H1 (cell line): ENCODE results near the gene RNF214. TPM values are rescaled to one million over a fixed set of nuclear protein-coding genes. Genes with fewer than 3 reads are reported as not detected.
A peak's percentile ranks its signal among the peaks of the same experiment; 100 is the strongest.

Experiments used
- CTCF ChIA-PET: fragments of 300-600 bp; sonication (Branson Sonifier 250); formaldehyde crosslinking; loops from one replicate; lab custom pipeline; 2021; ENCODE audit not compliant: partially characterized antibody; lab: Charles Lee
- POLR2A ChIA-PET: fragments of 300-600 bp; sonication (Branson Sonifier 250); formaldehyde crosslinking; loops from one replicate; lab custom pipeline; 2021; ENCODE audit warnings: inconsistent platforms; ENCODE audit not compliant: partially characterized antibody; lab: Charles Lee
- DNase-seq, 2 experiments: peaks; one replicate each; pipeline versions ENCODE4 v3.0.0 to v3.0.0-alpha.2; 2010 to 2022; ENCODE audit warnings: low spot score in 2 of 2, low read depth in 1 of 2, mixed read lengths in 1 of 2
- FAIRE-seq: peaks from 2 replicates; lab custom pipeline; 2011; peaks lifted over from hg19 to GRCh38; lab: Jason Lieb, UNC
- H2AFZ ChIP-seq: 2 replicates; pipeline ENCODE4 v1.8.1; 2012; ENCODE audit warnings: low read length, inconsistent platforms
- H2AK5ac ChIP-seq: 2 replicates; pipeline ENCODE4 v1.6.1; 2013; ENCODE audit warnings: low read depth, low read length
- H2BK120ac ChIP-seq: replicated peaks from 2 replicates; pipeline ENCODE3; 2013; ENCODE audit warnings: low read depth, low read length, inconsistent platforms
- H2BK12ac ChIP-seq: 2 replicates; pipeline ENCODE4 v1.6.1; 2013; ENCODE audit warnings: low read depth, low read length
- H2BK15ac ChIP-seq: 2 replicates; pipeline ENCODE4 v1.6.1; 2013; ENCODE audit warnings: low read length
- H2BK20ac ChIP-seq: 2 replicates; pipeline ENCODE4 v1.6.1; 2013; ENCODE audit warnings: low read length
- H2BK5ac ChIP-seq: 2 replicates; pipeline ENCODE4 v1.6.1; 2013; ENCODE audit warnings: low read depth, low read length
- H3K14ac ChIP-seq: 2 replicates; pipeline ENCODE4 v1.6.1; 2013; ENCODE audit warnings: inconsistent platforms; ENCODE audit not compliant: insufficient read length
- H3K18ac ChIP-seq: 2 replicates; pipeline ENCODE4 v1.6.1; 2013; ENCODE audit warnings: low read length; ENCODE audit errors: extremely low read depth
- H3K23ac ChIP-seq: 2 replicates; pipeline ENCODE4 v1.6.1; 2013; ENCODE audit warnings: inconsistent platforms; ENCODE audit not compliant: insufficient read length
- H3K23me2 ChIP-seq: 2 replicates; pipeline ENCODE4 v1.6.1; 2013; ENCODE audit warnings: low read depth, low read length
- H3K27ac ChIP-seq: 2 replicates; pipeline ENCODE4 v1.6.1; 2011; ENCODE audit warnings: low read depth, low read length, inconsistent platforms
- H3K27me3 ChIP-seq, 4 experiments: replicated peaks in 1 of 4; 1 replicate in 1 of 4; 2 replicates in 3 of 4; pipeline versions ENCODE4 v1.6.1 to v1.8.1; 2011 to 2013; ENCODE audit warnings: low read length in 3 of 4, mild to moderate bottlenecking in 3 of 4, inconsistent platforms in 2 of 4, mixed read lengths in 2 of 4, moderate library complexity in 1 of 4; ENCODE audit not compliant: control insufficient read depth in 3 of 4, insufficient read depth in 3 of 4; ENCODE audit errors: extremely low read depth in 1 of 4
- H3K36me3 ChIP-seq, 4 experiments: 2 replicates each; pipeline versions ENCODE4 v1.6.1 to v1.8.1; 2011 to 2013; ENCODE audit warnings: mild to moderate bottlenecking in 4 of 4, low read length in 3 of 4, moderate library complexity in 2 of 4, control low read depth in 1 of 4, inconsistent platforms in 1 of 4; ENCODE audit not compliant: insufficient read depth in 4 of 4, control insufficient read depth in 2 of 4
- H3K4ac ChIP-seq: replicated peaks from 2 replicates; pipeline ENCODE3; 2013; ENCODE audit warnings: low read length, low read depth, mixed read lengths, inconsistent platforms; ENCODE audit not compliant: insufficient read length
- H3K4me1 ChIP-seq, 4 experiments: replicated peaks in 1 of 4; 1 replicate in 1 of 4; 2 replicates in 3 of 4; pipeline versions ENCODE4 v1.6.1 to v1.8.1; 2011 to 2013; ENCODE audit warnings: low read length in 3 of 4, inconsistent platforms in 2 of 4, mixed read lengths in 1 of 4; ENCODE audit not compliant: insufficient read depth in 4 of 4, control insufficient read depth in 3 of 4
- H3K4me2 ChIP-seq, 2 experiments: 2 replicates each; pipeline versions ENCODE4 v1.6.1 to v1.8.1; 2011 to 2013; ENCODE audit warnings: low read depth in 2 of 2, low read length in 2 of 2, control low read depth in 1 of 2, inconsistent platforms in 1 of 2, mild to moderate bottlenecking in 1 of 2; ENCODE audit not compliant: insufficient read depth in 1 of 2
- H3K4me3 ChIP-seq, 4 experiments: fragments of 200-600, 300-600 bp in 1 of 4; sonication (generic), shearing (Covaris generic), sonication (Bioruptor Twin) in 1 of 4; 2 replicates each; pipeline versions ENCODE4 v1.5.1 to v1.8.1; 2011 to 2016; ENCODE audit warnings: low read length in 4 of 4, low read depth in 3 of 4, control low read depth in 2 of 4, inconsistent platforms in 2 of 4, mild to moderate bottlenecking in 2 of 4, mixed read lengths in 1 of 4, moderate library complexity in 1 of 4; ENCODE audit not compliant: insufficient read depth in 2 of 4; ENCODE audit errors: extremely low read depth in 1 of 4
- H3K56ac ChIP-seq: replicated peaks from 2 replicates; pipeline ENCODE3; 2013; ENCODE audit warnings: low read depth, mild to moderate bottlenecking, mixed read lengths, low read length, inconsistent platforms; ENCODE audit not compliant: insufficient read length
- H3K79me1 ChIP-seq: 2 replicates; pipeline ENCODE4 v1.6.1; 2013; ENCODE audit warnings: low read depth, low read length, control low read depth
- H3K79me2 ChIP-seq, 2 experiments: 2 replicates each; pipeline versions ENCODE4 v1.6.1 to v1.8.1; 2012 to 2013; ENCODE audit warnings: low read length in 2 of 2, mild to moderate bottlenecking in 2 of 2, inconsistent platforms in 1 of 2; ENCODE audit not compliant: insufficient read depth in 2 of 2, control insufficient read depth in 1 of 2
- H3K9ac ChIP-seq, 4 experiments: replicated peaks in 1 of 4; 1 replicate in 1 of 4; 2 replicates in 3 of 4; pipeline versions ENCODE4 v1.6.1 to v1.8.1; 2011 to 2013; ENCODE audit warnings: low read depth in 3 of 4, low read length in 3 of 4, control low read depth in 2 of 4, mild to moderate bottlenecking in 2 of 4, moderate library complexity in 2 of 4, inconsistent platforms in 1 of 4; ENCODE audit errors: extremely low read depth in 1 of 4
- H3K9me3 ChIP-seq, 2 experiments: 2 replicates each; pipeline versions ENCODE4 v1.6.1 to v1.8.1; 2012 to 2013; ENCODE audit warnings: mild to moderate bottlenecking in 2 of 2, moderate library complexity in 2 of 2, control low read depth in 1 of 2, inconsistent platforms in 1 of 2, low read depth in 1 of 2, low read length in 1 of 2, mixed read lengths in 1 of 2; ENCODE audit not compliant: insufficient read depth in 2 of 2
- H4K20me1 ChIP-seq, 2 experiments: replicated peaks in 1 of 2; 2 replicates each; pipeline versions ENCODE3 to v1.8.1; 2011 to 2013; ENCODE audit warnings: inconsistent platforms in 2 of 2, low read length in 2 of 2, mild to moderate bottlenecking in 1 of 2; ENCODE audit not compliant: insufficient read depth in 2 of 2, control insufficient read depth in 1 of 2
- H4K5ac ChIP-seq: 2 replicates; pipeline ENCODE4 v1.6.1; 2013; ENCODE audit warnings: low read length, low read depth, mixed read lengths, inconsistent platforms; ENCODE audit not compliant: insufficient read length
- H4K8ac ChIP-seq: 2 replicates; pipeline ENCODE4 v1.8.0; 2013; ENCODE audit warnings: mild to moderate bottlenecking, moderate library complexity, low read length, inconsistent platforms; ENCODE audit not compliant: insufficient read depth; ENCODE audit errors: extremely low read depth
- H4K91ac ChIP-seq: replicated peaks from 2 replicates; pipeline ENCODE3; 2013; ENCODE audit warnings: low read length, mixed read lengths, inconsistent platforms; ENCODE audit not compliant: insufficient read length
- CEBPB ChIP-seq: IDR thresholded peaks from 2 replicates; pipeline ENCODE4 v1.6.1; 2012; ENCODE audit warnings: low read depth, low read length
- WGBS, 2 experiments: shearing (Covaris generic) in 1 of 2; methylation state at CpG; one replicate each; pipeline versions ENCODE4 v1.1.6 to v1.1.7; 2013 to 2015; ENCODE audit warnings: low lambda C conversion rate in 2 of 2, mixed read lengths in 2 of 2, inconsistent platforms in 1 of 2, low coverage in 1 of 2, missing lambda C conversion rate in 1 of 2; ENCODE audit not compliant: insufficient replicate concordance in 2 of 2, insufficient coverage in 1 of 2, insufficient read length in 1 of 2; ENCODE audit errors: extremely low coverage in 1 of 2, missing lambda C conversion rate in 1 of 2; 5-methylcytosine and 5-hydroxymethylcytosine counted together
- polyA plus RNA-seq, 7 experiments: library from polyadenylated mRNA; depleted of rRNA in 3 of 7; stranded (reverse) in 5 of 7; unstranded in 2 of 7; fragments of >200 nt in 5 of 7; fragments of 200-250 nt in 2 of 7; gene quantifications; 1 replicate in 5 of 7; 2 replicates in 1 of 7; 4 replicates in 1 of 7; pipeline versions ENCODE4 v1.2.1 to v1.2.3, GENCODE V29; 2011 to 2013; ENCODE audit warnings: missing spikeins in 2 of 7, mixed read lengths in 2 of 7
- total RNA-seq: library from RNA; stranded (reverse); fragmentation: NEBNext Ultra II Directional; extraction: Animal tissue kit (Norgen Biotek cat#: 25700); gene quantifications from 2 replicates; pipeline ENCODE4 v1.2.1, GENCODE V29; 2021
- TF ChIP-seq, protein P1 (sequence below), 3 experiments: IDR thresholded peaks; 1 replicate in 2 of 3; 2 replicates in 1 of 3; pipeline versions ENCODE4 v1.5.1 to v1.6.1; 2011; ENCODE audit warnings: low read length in 3 of 3, mild to moderate bottlenecking in 3 of 3, inconsistent platforms in 2 of 3, low read depth in 1 of 3, moderate library complexity in 1 of 3; ENCODE audit not compliant: insufficient read depth in 1 of 3; ENCODE audit errors: control extremely low read depth in 1 of 3

The RNF214 gene
- total and polyA plus RNA-seq, 2 of the 8 experiments (the other 6 are each of a cell fraction or from before 2014, with no cell fraction given): 34.9 to 35.6 TPM

DNA sequence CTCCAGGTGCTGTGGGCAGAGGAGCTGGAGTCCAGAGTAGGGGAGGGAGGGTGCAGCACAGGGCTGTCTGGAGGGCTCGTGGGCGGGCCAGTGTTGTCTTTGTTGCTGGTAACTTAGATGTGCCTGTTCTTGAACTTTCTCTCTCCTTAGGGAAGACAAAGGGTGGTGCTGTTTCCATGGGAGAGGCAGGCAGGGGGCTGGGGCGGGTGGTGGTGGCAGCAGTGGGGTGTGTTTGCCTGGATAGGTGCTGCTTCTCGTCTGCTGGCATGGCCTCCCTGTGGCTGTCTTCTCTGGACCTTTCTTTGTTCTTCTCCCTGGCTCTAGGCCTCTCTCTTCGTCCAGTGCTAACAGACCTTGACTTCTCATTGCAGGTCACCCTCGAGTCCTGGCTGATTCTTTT lies 45.5 kb upstream of the RNF214 start:
- H3K56ac ChIP-seq: no peak overlapping the region
- no peak overlapping the region for H3K4me3 ChIP-seq
- no peak overlapping the region for H2BK120ac ChIP-seq
- H3K23me2 ChIP-seq: no peaks in the 10 kb centered on the region
- ChIA-PET CTCF (interaction anchor here (13.4 to 14.0 kb wide), 2 partner anchors 12 to 37 kb away, joined by 249 to 359 read pairs; partner anchors contain the start of genes PCSK7, RNF214 and TAGLN), POLR2A (interaction anchor here (12.6 kb wide), 1 partner anchor 15 kb away, joined by 153 read pairs; the partner anchor contains the start of gene TAGLN)
- H2BK15ac ChIP-seq: no peak overlapping the region
- DNase-seq: no peak
- H3K36me3 ChIP-seq: peaks cover 0 to 10% (median 3%) of the 10 kb centered on the region in 4 experiments; a peak in 3 of 8 replicates
- no peak overlapping the region for H2AK5ac ChIP-seq
- no peaks in the 10 kb centered on the region for H3K4me1 ChIP-seq
- no peak overlapping the region for H2BK12ac ChIP-seq
- H3K9ac ChIP-seq: no peak overlapping the region
- H3K27me3 ChIP-seq: no peaks in the 10 kb centered on the region
- no peak for FAIRE-seq
- no peak overlapping the region for H4K8ac ChIP-seq
- H3K23ac ChIP-seq: no peak overlapping the region
- no peak overlapping the region for H3K4me2 ChIP-seq
- H4K91ac ChIP-seq: no peak overlapping the region
- H3K18ac ChIP-seq: no peak overlapping the region
- no peak overlapping the region for H2BK20ac ChIP-seq
- no peaks in the 10 kb centered on the region for H3K79me2 ChIP-seq
- no peak overlapping the region for H3K27ac ChIP-seq
- H3K4ac ChIP-seq: no peak overlapping the region
- 81% methylated on average over 5 of the region's 6 CpGs; no CpG with 5 or more reads in 1 of the 2 experiments for WGBS, 2 experiments
- no peaks in the 10 kb centered on the region for H3K9me3 ChIP-seq
- H3K79me1 ChIP-seq: no peaks in the 10 kb centered on the region
- H4K5ac ChIP-seq: no peak overlapping the region
- peak overlapping the region; percentile 35; the same call in 1 of the 2 replicates for H2BK5ac ChIP-seq
- no peak overlapping the region for H2AFZ ChIP-seq
- no peak overlapping the region for H3K14ac ChIP-seq
- H4K20me1 ChIP-seq: peaks cover 0 to 6% of the 10 kb centered on the region in 2 experiments
- TF ChIP-seq CEBPB: no peak
- TF ChIP-seq, protein P1, sequence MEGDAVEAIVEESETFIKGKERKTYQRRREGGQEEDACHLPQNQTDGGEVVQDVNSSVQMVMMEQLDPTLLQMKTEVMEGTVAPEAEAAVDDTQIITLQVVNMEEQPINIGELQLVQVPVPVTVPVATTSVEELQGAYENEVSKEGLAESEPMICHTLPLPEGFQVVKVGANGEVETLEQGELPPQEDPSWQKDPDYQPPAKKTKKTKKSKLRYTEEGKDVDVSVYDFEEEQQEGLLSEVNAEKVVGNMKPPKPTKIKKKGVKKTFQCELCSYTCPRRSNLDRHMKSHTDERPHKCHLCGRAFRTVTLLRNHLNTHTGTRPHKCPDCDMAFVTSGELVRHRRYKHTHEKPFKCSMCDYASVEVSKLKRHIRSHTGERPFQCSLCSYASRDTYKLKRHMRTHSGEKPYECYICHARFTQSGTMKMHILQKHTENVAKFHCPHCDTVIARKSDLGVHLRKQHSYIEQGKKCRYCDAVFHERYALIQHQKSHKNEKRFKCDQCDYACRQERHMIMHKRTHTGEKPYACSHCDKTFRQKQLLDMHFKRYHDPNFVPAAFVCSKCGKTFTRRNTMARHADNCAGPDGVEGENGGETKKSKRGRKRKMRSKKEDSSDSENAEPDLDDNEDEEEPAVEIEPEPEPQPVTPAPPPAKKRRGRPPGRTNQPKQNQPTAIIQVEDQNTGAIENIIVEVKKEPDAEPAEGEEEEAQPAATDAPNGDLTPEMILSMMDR (IDR thresholded peaks at IDR 0.05; ENCODE audit: control extremely low read depth in 1 of 3, insufficient read depth in 1 of 3, low read depth in 1 of 3, low read length in 3 of 3): no peak
